Mesenchymal stem cell (in vitro differentiated cells and primary cell): ENCODE measurements around the gene CCDC47.

Experiments used
- DNase-seq: peaks from one replicate; pipeline ENCODE4 v3.0.0-alpha.2; 2013
- H2AFZ ChIP-seq: one replicate; pipeline ENCODE4 v1.6.1; 2013; ENCODE audit warnings: low read depth, mild to moderate bottlenecking, control low read depth, inconsistent platforms, low read length, moderate library complexity
- H2AK5ac ChIP-seq: 2 replicates; pipeline ENCODE4 v1.6.1; 2013; ENCODE audit warnings: low read length, moderate library complexity, mild to moderate bottlenecking, inconsistent platforms; ENCODE audit not compliant: severe bottlenecking
- H2BK120ac ChIP-seq: one replicate; pipeline ENCODE4 v1.6.1; 2013; ENCODE audit warnings: low read depth, mild to moderate bottlenecking, inconsistent platforms, low read length, moderate library complexity
- H2BK12ac ChIP-seq, 2 experiments: one replicate each; pipeline ENCODE4 v1.6.1; 2013; ENCODE audit warnings: inconsistent platforms in 2 of 2, low read length in 2 of 2, mild to moderate bottlenecking in 2 of 2, moderate library complexity in 2 of 2, control low read depth in 1 of 2
- H2BK15ac ChIP-seq: one replicate; pipeline ENCODE4 v1.6.1; 2013; ENCODE audit warnings: mild to moderate bottlenecking, low read depth, inconsistent platforms; ENCODE audit not compliant: poor library complexity, severe bottlenecking
- H2BK5ac ChIP-seq: 2 replicates; pipeline ENCODE4 v1.6.1; 2013; ENCODE audit warnings: low read depth, mild to moderate bottlenecking, low read length, control low read depth, inconsistent platforms; ENCODE audit not compliant: poor library complexity, severe bottlenecking
- H3K14ac ChIP-seq, 2 experiments: one replicate each; pipeline ENCODE4 v1.6.1; 2013; ENCODE audit warnings: inconsistent platforms in 2 of 2, low read length in 2 of 2, control low read depth in 1 of 2, mild to moderate bottlenecking in 1 of 2, moderate library complexity in 1 of 2
- H3K18ac ChIP-seq, 2 experiments: one replicate each; pipeline ENCODE4 v1.6.1; 2013; ENCODE audit warnings: inconsistent platforms in 2 of 2, low read length in 2 of 2, control low read depth in 1 of 2, low read depth in 1 of 2, mild to moderate bottlenecking in 1 of 2
- H3K23ac ChIP-seq, 2 experiments: one replicate each; pipeline ENCODE4 v1.6.1; 2013; ENCODE audit warnings: inconsistent platforms in 2 of 2, low read length in 2 of 2, mild to moderate bottlenecking in 2 of 2, moderate library complexity in 2 of 2, control low read depth in 1 of 2
- H3K27ac ChIP-seq: 2 replicates; pipeline ENCODE4 v1.5.1; 2013; ENCODE audit warnings: mild to moderate bottlenecking, moderate library complexity, low read length, control low read depth, inconsistent platforms; ENCODE audit not compliant: poor library complexity, severe bottlenecking
- H3K27me3 ChIP-seq, 2 experiments: 2 replicates each; pipeline versions ENCODE4 v1.6.1 to v1.7.0; 2013; ENCODE audit warnings: low read length in 2 of 2, mild to moderate bottlenecking in 2 of 2, moderate library complexity in 2 of 2, control low read depth in 1 of 2, inconsistent platforms in 1 of 2; ENCODE audit not compliant: control insufficient read depth in 1 of 2, insufficient read depth in 1 of 2
- H3K36me3 ChIP-seq, 2 experiments: 2 replicates each; pipeline versions ENCODE4 v1.6.1 to v1.7.0; 2013; ENCODE audit warnings: low read length in 2 of 2, control low read depth in 1 of 2, inconsistent platforms in 1 of 2, low read depth in 1 of 2, mild to moderate bottlenecking in 1 of 2; ENCODE audit not compliant: insufficient read depth in 2 of 2, control insufficient read depth in 1 of 2
- H3K4ac ChIP-seq, 2 experiments: one replicate each; pipeline ENCODE4 v1.6.1; 2013; ENCODE audit warnings: inconsistent platforms in 2 of 2, low read length in 2 of 2, mild to moderate bottlenecking in 2 of 2, moderate library complexity in 2 of 2, control low read depth in 1 of 2, low read depth in 1 of 2
- H3K4me1 ChIP-seq: 2 replicates; pipeline ENCODE4 v1.6.1; 2013; ENCODE audit warnings: low read depth, low read length, control low read depth; ENCODE audit not compliant: control insufficient read depth, insufficient read depth
- H3K4me2 ChIP-seq: 2 replicates; pipeline ENCODE4 v1.6.1; 2013; ENCODE audit warnings: low read length, mild to moderate bottlenecking, inconsistent platforms; ENCODE audit not compliant: poor library complexity, severe bottlenecking
- H3K4me3 ChIP-seq, 2 experiments: 2 replicates each; pipeline versions ENCODE4 v1.5.1 to v1.7.0; 2013; ENCODE audit warnings: low read length in 2 of 2, mild to moderate bottlenecking in 2 of 2, control low read depth in 1 of 2, low read depth in 1 of 2; ENCODE audit not compliant: insufficient read depth in 1 of 2
- H3K79me1 ChIP-seq: replicated peaks from 2 replicates; pipeline ENCODE4 v1.6.1; 2013; ENCODE audit warnings: mild to moderate bottlenecking, control low read depth, low read length, inconsistent platforms; ENCODE audit not compliant: poor library complexity, severe bottlenecking
- H3K9ac ChIP-seq: 2 replicates; pipeline ENCODE4 v1.7.0; 2013; ENCODE audit warnings: mild to moderate bottlenecking, low read length, moderate library complexity
- H3K9me3 ChIP-seq: 2 replicates; pipeline ENCODE4 v1.7.0; 2013; ENCODE audit warnings: mild to moderate bottlenecking, low read length; ENCODE audit not compliant: control insufficient read depth
- H4K8ac ChIP-seq: one replicate; pipeline ENCODE4 v1.6.1; 2013; ENCODE audit warnings: inconsistent platforms, mild to moderate bottlenecking, low read length, moderate library complexity
- H4K91ac ChIP-seq: one replicate; pipeline ENCODE4 v1.6.1; 2013; ENCODE audit warnings: mild to moderate bottlenecking, low read length, inconsistent platforms
- WGBS: methylation state at CpG from one replicate; pipeline ENCODE4 v1.1.7; 2013; ENCODE audit warnings: mixed read lengths; 5-methylcytosine and 5-hydroxymethylcytosine counted together

CCDC47 gene

GRCh38 chr17:63790057-63790456 is 16.7 kb upstream of the CCDC47 start:
- Histone ChIP-seq H2BK5ac (no peak overlapping the region), H2AK5ac (no peak overlapping the region), H3K9ac (no peak overlapping the region), H4K91ac (no peak overlapping the region), H2BK120ac (no peak overlapping the region), H3K4ac (no peak overlapping the region), H3K4me2 (no peak overlapping the region), H3K4me3 (no peak overlapping the region), H3K18ac (no peak overlapping the region), H3K14ac (no peak overlapping the region), H4K8ac (no peak overlapping the region), H3K36me3 (peaks cover 44 to 80% of the 10 kb centered on the region in 2 experiments), H3K27ac (no peak overlapping the region), H2BK12ac (no peak overlapping the region), H3K4me1 (peaks cover 3% of the 10 kb centered on the region), H2AFZ (no peak overlapping the region), H3K23ac (no peak overlapping the region), H3K9me3 (no peaks in the 10 kb centered on the region), H3K79me1 (peaks cover 15% of the 10 kb centered on the region), H3K27me3 (no peaks in the 10 kb centered on the region), H2BK15ac (no peak overlapping the region)
- WGBS = 100% methylated on average over 4 of the region's 6 CpGs
- no peak for DNase-seq

- no peak overlapping the region for H3K9ac ChIP-seq
- H3K4me3 ChIP-seq = no peak overlapping the region
- no peaks in the 10 kb centered on the region for H3K27me3 ChIP-seq
- H2AK5ac ChIP-seq = no peak overlapping the region
- H2AFZ ChIP-seq = no peak overlapping the region
- no peak overlapping the region for H3K27ac ChIP-seq
- 97% methylated on average over 9 of the region's 13 CpGs for WGBS
- no peak overlapping the region for H2BK12ac ChIP-seq
- peaks cover 6% of the 10 kb centered on the region for H3K79me1 ChIP-seq
- no peak overlapping the region for H4K8ac ChIP-seq
- DNase-seq = no peak
- no peaks in the 10 kb centered on the region for H3K9me3 ChIP-seq
- no peak overlapping the region for H2BK5ac ChIP-seq
- no peak overlapping the region for H3K4me2 ChIP-seq
- no peak overlapping the region for H3K14ac ChIP-seq
- no peak overlapping the region for H3K18ac ChIP-seq
- no peak overlapping the region for H2BK15ac ChIP-seq
- no peak overlapping the region for H3K23ac ChIP-seq
- H2BK120ac ChIP-seq = no peak overlapping the region
- no peak overlapping the region for H4K91ac ChIP-seq
- peaks cover 5% of the 10 kb centered on the region for H3K4me1 ChIP-seq
- H3K4ac ChIP-seq = no peak overlapping the region
- peaks cover 34 to 76% of the 10 kb centered on the region in 2 experiments for H3K36me3 ChIP-seq
Observed at GRCh38 chr17:63786971-63787711, 13.7 kb upstream of the CCDC47 start.

GRCh38 chr17:63786117-63786516 is 12.7 kb upstream of the CCDC47 start:
- no peak overlapping the region for H3K23ac ChIP-seq

GRCh38 chr17:63785556-63785955 is 12.2 kb upstream of the CCDC47 start:
- WGBS = no CpG with 5 or more reads among the region's 1 CpG
- no peaks in the 10 kb centered on the region for H3K27me3 ChIP-seq
- H2AFZ ChIP-seq = no peak overlapping the region
- peaks cover 28 to 61% of the 10 kb centered on the region in 2 experiments for H3K36me3 ChIP-seq
- no peak overlapping the region for H4K91ac ChIP-seq
- peak; percentile 33 for DNase-seq
- no peak overlapping the region for H3K4ac ChIP-seq
- H2AK5ac ChIP-seq = no peak overlapping the region
- H3K18ac ChIP-seq = no peak overlapping the region
- H2BK120ac ChIP-seq = no peak overlapping the region
- H3K27ac ChIP-seq = no peak overlapping the region
- no peaks in the 10 kb centered on the region for H3K9me3 ChIP-seq
- H3K9ac ChIP-seq = peak overlapping the region; percentile 32
- H3K4me3 ChIP-seq = no peak overlapping the region
- H3K14ac ChIP-seq = no peak overlapping the region
- H2BK5ac ChIP-seq = no peak overlapping the region
- H3K23ac ChIP-seq = no peak overlapping the region
- no peak overlapping the region for H2BK12ac ChIP-seq
- H3K4me2 ChIP-seq = no peak overlapping the region
- no peak overlapping the region for H4K8ac ChIP-seq
- H3K79me1 ChIP-seq = peaks cover 4% of the 10 kb centered on the region
- no peak overlapping the region for H2BK15ac ChIP-seq
- peaks cover 5% of the 10 kb centered on the region for H3K4me1 ChIP-seq

More at GRCh38 chr17:63786117-63786516, 12.7 kb upstream of the CCDC47 start:
- Histone ChIP-seq H3K36me3 (peaks cover 31 to 67% of the 10 kb centered on the region in 2 experiments), H3K14ac (no peak overlapping the region), H4K91ac (no peak overlapping the region), H2BK12ac (no peak overlapping the region), H2AK5ac (no peak overlapping the region), H4K8ac (no peak overlapping the region), H3K79me1 (peaks cover 4% of the 10 kb centered on the region), H3K9me3 (no peaks in the 10 kb centered on the region), H3K27me3 (no peaks in the 10 kb centered on the region), H3K27ac (no peak overlapping the region), H3K9ac (no peak overlapping the region), H3K4me3 (no peak overlapping the region), H3K4me1 (peaks cover 5% of the 10 kb centered on the region), H2BK15ac (no peak overlapping the region), H2BK5ac (no peak overlapping the region), H3K18ac (no peak overlapping the region), H3K4me2 (no peak overlapping the region), H2BK120ac (no peak overlapping the region), H3K4ac (no peak overlapping the region), H2AFZ (no peak overlapping the region)
- DNase-seq = no peak
- 100% methylated on average over 1 of the region's 1 CpG for WGBS
